Mucosa of descending colon (tissue), 3 donors: Measurements from ENCODE around the gene ADGRG2. TPM values are rescaled to one million over a fixed set of nuclear protein-coding genes. Genes with fewer than 3 reads are reported as not detected.
A peak's percentile ranks its signal among the peaks of the same experiment; 100 is the strongest.

Experiments used
- ATAC-seq: fragments of 200-7000 bp; cut with Tn5 transposase; one replicate; pipeline ENCODE4 v1.9.1; 2020; ENCODE audit warnings: mild to moderate bottlenecking, moderate library complexity
- DNase-seq, 3 donors: peaks; one replicate each; pipeline ENCODE4 v3.0.0-alpha.2; 2020
- H3K36me3 ChIP-seq: fragments of 200-600 bp; one replicate; pipeline ENCODE4 v1.8.0; 2021; ENCODE audit warnings: low read depth, mild to moderate bottlenecking
- H3K4me1 ChIP-seq: fragments of 200-600 bp; one replicate; pipeline ENCODE4 v1.8.0; 2021; ENCODE audit warnings: low read depth, mild to moderate bottlenecking
- H3K4me3 ChIP-seq: fragments of 200-600 bp; one replicate; pipeline ENCODE4 v1.8.0; 2021; ENCODE audit warnings: mild to moderate bottlenecking
- H3K9me3 ChIP-seq: fragments of 200-600 bp; one replicate; pipeline ENCODE4 v1.8.0; 2021; ENCODE audit warnings: mild to moderate bottlenecking
- CTCF ChIP-seq: fragments of 200-600 bp; IDR thresholded peaks from one replicate; pipeline ENCODE4 v1.8.0; 2022; ENCODE audit warnings: antibody characterized with exemption, mild to moderate bottlenecking
- intact Hi-C, 2 donors: fragments of 100-400 bp; cut with DNase I in 1 of 2; cut with micrococcal nuclease in 1 of 2; formaldehyde crosslinking; loops; one replicate each; pipeline versions ENCODE4 v1.11.0 to v1.11.1; 2022; cut with DNase I, micrococcal nuclease
- total RNA-seq, 3 donors: library from RNA; stranded (reverse); fragmentation: NEBNext Ultra II Directional in 2 of 3; extraction: Animal tissue kit (Norgen Biotek cat#: 25700) in 2 of 3; gene quantifications; one replicate each; pipeline versions ENCODE4 v1.2.1 to v1.2.4, GENCODE V29; 2021 to 2023
- donor health status: DM: no; HTN: no; CAD: no; lungs with moderate emphysema.
- donor health status: DM: no; HTN: no; CAD: no.
- donor health status: DM: no; HTN: yes; CAD: no.

Gene ADGRG2
- total RNA-seq, 3 donors from 2014 or later: 0.38 to 1.3 (median 0.39) TPM

- no peak for ATAC-seq
- no peak for TF ChIP-seq CTCF
- no peaks in the 10 kb centered on the region for H3K36me3 ChIP-seq
- no peak for DNase-seq
- H3K9me3 ChIP-seq: no peaks in the 10 kb centered on the region
- intact Hi-C loops: no loop called here
- no peaks in the 10 kb centered on the region for H3K4me1 ChIP-seq
- no peak overlapping the region for H3K4me3 ChIP-seq
Measured at GRCh38 chrX:18994713-18995112, 127.6 kb downstream of the ADGRG2 start.

- intact Hi-C loops: no loop called here
- ATAC-seq (peak; percentile 89), DNase-seq (peak in 1 of 3 donors; percentile 33)
- Histone ChIP-seq H3K9me3 (no peaks in the 10 kb centered on the region), H3K36me3 (no peaks in the 10 kb centered on the region), H3K4me1 (no peaks in the 10 kb centered on the region), H3K4me3 (no peak overlapping the region)
- no peak for TF ChIP-seq CTCF
Measured at GRCh38 chrX:18992829-18993228, 129.4 kb downstream of the ADGRG2 start.

- H3K4me3 ChIP-seq: no peak overlapping the region
- no peak for DNase-seq
- ATAC-seq: no peak
- intact Hi-C loops: no loop called here
- TF ChIP-seq CTCF: no peak
- H3K4me1 ChIP-seq: no peaks in the 10 kb centered on the region
- H3K9me3 ChIP-seq: no peaks in the 10 kb centered on the region
- H3K36me3 ChIP-seq: no peaks in the 10 kb centered on the region
Measured at GRCh38 chrX:18985186-18985435, 137.2 kb downstream of the ADGRG2 start.

GRCh38 chrX:18984381-18985185 lies 137.7 kb downstream of the ADGRG2 start:
- no peaks in the 10 kb centered on the region for H3K9me3 ChIP-seq
- peak; percentile 30 for TF ChIP-seq CTCF
- peak overlapping the region; percentile 42 for H3K4me3 ChIP-seq
- no peaks in the 10 kb centered on the region for H3K4me1 ChIP-seq
- H3K36me3 ChIP-seq: no peaks in the 10 kb centered on the region
- intact Hi-C loops: no loop called here
- DNase-seq: peak; percentile 89 to 91 (median 89)
- ATAC-seq: peak; percentile 95

- Histone ChIP-seq H3K4me3 (peak within 1 kb of the TSS; percentile 42), H3K4me1 (no peaks in the 10 kb centered on the region), H3K9me3 (no peaks in the 10 kb centered on the region), H3K36me3 (no peaks in the 10 kb centered on the region)
- no peak for TF ChIP-seq CTCF
- intact Hi-C loops: no loop called here
- DNase-seq (peak; percentile 66 to 79 (median 66)), ATAC-seq (peak; percentile 77)
Measured at GRCh38 chrX:18983666-18984380, 138.4 kb downstream of the ADGRG2 start, which contains the start of gene PHKA2. TSS of gene PHKA2 (minus strand) at chrX:18984114. CDS start at chrX:18983932, 182 bp downstream.
